SKM-1 treated with dmso at 0.1 percent for 144 hours (cell line): ENCODE measurements around the gene SAMD4A.
A peak's percentile ranks its signal among the peaks of the same experiment; 100 is the strongest.
"Not testable (repeated sequence)": the region's sequence is repeated elsewhere in the genome, so short reads cannot be mapped to it uniquely, and the experiment has no call there.

ENCODE experiments used
- DNase-seq: peaks from one replicate; lab custom pipeline; 2025; ENCODE audit not compliant: unreplicated experiment; lab: John Stamatoyannopoulos, UW

Gene SAMD4A

DNA sequence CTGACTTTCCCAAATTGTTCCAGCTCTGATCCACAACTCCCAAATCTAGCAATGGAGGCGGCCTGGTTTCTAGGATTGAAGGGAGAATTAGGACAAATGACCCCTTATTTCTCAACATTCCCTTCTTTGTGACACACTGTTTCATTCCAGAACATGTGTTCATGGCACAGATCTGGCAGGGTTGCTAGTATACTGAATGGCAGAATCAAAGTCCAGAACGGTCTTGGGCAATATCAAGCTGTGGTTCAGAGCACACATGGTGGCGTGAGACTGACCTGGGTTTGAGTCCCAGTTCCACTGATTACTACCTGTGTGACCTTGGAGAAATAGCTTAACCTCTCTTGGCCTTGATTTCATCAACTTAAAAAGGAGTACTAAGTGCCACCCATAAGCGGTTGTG lies 152.5 kb downstream of the SAMD4A start:
- no peak for DNase-seq

DNA sequence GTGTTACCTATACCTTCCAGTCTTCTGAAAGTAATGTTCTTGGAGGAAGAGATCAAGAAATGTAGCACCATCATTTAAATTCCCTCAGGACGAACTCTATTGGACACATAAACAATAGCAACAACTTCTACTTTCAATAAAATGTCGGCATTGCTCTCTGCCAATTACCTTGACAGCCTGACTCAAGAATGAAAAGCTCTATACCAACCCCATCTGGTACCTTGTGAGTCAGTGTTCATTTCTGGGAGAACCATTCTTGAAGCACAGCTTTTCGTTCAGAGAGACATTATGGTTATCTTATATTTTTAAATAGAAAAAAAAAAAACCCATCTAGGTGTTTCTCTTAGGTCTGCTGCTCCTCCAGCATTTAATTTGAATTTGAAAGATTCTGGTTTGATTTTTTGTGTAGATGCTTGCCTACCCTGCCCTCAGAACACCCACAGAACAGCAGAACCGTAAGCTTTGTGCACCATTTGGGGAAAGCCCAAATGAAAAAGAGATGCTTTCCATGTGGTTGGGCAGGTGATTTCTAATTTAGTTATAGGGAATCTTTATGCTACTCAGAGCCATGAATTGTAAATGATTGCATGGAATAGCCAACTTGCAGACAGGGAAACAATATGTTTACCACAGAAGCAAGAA lies 156.0 kb downstream of the SAMD4A start:
- DNase-seq = no peak

GRCh38 chr14:54724123-54724522 lies 157.2 kb downstream of the SAMD4A start:
- DNase-seq = no peak

DNA sequence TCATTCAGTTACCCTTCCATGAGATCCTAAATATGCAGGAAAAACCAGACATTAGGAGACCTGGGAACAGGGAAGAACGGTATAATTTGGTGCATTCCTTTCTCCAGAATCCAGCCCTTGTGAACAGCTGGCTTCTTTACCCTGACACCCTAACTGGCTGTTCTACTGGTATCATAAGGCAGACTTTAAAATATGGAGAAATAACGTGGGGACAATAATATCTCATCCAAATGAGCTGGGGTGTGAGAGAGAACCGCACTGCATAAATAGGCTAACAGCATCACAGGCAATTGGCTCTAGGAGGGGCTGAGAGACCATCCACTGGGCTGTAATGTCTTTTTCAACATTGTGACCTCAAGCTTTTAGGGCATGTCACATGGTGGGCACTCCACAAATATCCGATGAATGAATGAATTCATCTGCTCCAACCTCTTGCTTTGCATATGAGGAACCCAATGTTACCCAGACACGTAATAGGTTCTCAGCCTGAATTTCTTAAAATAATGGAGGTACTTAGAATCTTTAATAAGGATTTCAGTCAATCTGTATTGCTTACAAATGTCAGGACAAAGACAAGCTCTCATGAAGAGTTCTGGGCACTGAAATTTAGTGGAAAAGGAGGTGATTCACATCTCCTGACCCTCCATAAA lies 157.9 kb downstream of the SAMD4A start:
- DNase-seq = no peak

DNA sequence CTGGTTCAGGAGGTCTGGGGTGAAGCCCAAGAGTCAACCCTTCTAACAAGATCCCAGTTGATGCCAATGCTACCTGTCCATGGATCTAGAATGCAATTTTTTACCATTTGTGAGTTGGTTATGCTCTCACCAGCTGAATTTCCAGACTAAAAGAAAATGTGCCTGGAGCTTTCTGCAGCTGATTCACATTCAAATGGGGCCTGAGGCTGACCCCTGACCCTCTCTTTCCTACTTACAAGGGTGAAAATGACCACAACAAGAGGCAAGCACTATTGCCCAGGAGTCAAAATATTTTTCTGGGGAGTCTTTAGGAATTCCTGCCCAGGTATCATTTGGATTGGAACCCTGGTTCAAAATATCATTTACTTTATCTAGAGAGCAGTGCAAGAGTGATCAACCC lies 159.1 kb downstream of the SAMD4A start:
- no peak for DNase-seq

GRCh38 chr14:54727929-54728328 lies 161.0 kb downstream of the SAMD4A start:
- no peak for DNase-seq

GRCh38 chr14:54728700-54729527 lies 162.0 kb downstream of the SAMD4A start:
- no peak for DNase-seq

DNA sequence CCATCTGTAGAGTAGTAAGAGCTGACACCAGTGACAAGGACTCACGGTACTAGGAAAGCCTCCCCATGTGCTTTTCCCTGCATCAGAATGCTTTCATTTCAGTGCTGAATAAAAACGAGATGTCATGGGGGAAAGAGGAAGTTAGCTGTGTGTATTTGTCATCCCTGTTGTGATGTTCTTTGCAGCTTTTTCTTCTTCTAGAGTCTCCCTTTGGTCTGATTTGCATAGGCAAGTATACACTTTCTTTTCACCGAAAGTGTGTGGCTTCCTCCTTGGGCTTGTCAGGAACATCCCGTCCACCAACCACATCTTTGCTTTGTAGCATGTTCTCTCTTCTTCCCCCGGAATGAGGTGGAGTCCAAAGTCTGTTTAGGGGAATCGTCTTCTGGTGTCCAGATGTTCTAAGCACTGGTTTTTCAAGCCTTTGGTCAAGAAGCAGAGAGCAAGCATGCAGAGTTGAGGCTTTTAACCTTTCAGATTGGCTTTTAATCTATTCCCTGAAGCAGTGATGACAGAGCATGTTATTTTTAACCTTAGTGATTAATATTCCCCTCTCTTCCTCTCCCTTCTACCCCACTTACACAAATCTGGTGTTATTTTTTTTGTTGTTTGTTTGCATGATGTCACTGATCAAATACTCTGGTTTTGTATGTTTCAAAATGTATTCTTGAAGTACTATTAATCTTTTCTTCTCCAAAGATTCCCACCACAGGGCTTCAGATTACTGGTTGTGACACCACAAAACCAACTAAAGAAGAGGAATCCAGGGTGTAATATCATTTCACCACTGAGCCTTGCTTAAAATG lies 163.4 kb downstream of the SAMD4A start:
- peak; percentile 3 for DNase-seq

GRCh38 chr14:54734966-54735365 lies 168.0 kb downstream of the SAMD4A start:
- no peak for DNase-seq

DNA sequence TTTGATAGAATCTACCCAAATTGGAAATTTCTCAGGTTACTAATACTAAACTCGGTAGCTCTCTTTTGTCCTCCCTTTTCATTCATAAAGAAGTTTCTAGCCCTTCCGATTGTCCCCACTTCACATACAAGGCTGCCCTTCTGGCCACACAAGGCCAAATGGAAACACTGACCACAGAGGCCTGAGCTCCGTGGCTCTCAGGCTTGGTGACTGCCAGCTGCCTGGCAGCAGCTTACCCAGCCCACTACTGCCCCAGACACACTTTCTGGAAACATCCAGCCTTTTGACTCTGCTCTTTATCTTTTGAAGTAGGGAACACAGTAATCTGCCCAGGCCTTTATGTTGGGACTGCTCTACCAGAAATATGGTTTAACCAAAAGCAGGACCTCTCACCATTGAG lies 168.5 kb downstream of the SAMD4A start:
- DNase-seq = no peak

- no peak for DNase-seq
Observed at GRCh38 chr14:54737132-54737711, 170.3 kb downstream of the SAMD4A start.

DNA sequence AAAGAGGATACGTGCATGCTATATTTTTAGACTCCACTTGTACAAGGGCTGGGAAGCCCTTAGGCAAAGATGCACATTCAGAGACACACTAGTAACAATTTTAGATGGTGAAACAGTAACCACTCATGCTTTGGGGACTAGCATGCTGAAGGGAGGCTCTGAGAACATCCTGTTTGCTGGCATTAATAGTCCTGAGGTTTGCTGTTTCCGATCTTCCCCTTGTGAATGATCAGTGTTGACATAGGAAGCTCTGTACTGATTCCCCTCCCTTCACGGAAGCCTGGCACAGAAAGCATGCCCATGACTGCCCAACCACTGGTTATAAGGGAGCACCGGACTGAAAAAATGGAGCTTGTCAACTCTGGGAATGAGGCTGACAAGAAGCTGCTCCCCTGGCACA lies 171.1 kb downstream of the SAMD4A start:
- no peak for DNase-seq

DNA sequence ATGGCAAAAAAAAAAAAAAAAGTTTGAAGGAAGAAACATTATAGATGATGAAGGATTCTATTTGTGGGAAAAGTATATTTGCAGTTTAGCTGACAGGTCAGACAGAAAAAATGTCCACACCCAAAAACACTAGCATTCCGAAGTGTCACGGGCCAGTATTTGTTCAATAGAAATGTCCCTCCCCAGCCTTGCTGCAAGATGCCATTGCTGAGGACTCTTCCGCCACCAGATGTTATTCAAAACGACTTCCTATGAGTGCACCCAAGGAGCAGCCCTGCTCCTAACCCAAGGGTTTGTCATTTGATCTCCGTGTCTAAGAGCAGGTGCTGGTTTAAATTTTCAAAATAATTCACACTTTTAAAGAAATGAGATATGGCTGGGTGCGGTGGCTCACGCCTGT lies 172.6 kb downstream of the SAMD4A start:
- no peak for DNase-seq

DNA sequence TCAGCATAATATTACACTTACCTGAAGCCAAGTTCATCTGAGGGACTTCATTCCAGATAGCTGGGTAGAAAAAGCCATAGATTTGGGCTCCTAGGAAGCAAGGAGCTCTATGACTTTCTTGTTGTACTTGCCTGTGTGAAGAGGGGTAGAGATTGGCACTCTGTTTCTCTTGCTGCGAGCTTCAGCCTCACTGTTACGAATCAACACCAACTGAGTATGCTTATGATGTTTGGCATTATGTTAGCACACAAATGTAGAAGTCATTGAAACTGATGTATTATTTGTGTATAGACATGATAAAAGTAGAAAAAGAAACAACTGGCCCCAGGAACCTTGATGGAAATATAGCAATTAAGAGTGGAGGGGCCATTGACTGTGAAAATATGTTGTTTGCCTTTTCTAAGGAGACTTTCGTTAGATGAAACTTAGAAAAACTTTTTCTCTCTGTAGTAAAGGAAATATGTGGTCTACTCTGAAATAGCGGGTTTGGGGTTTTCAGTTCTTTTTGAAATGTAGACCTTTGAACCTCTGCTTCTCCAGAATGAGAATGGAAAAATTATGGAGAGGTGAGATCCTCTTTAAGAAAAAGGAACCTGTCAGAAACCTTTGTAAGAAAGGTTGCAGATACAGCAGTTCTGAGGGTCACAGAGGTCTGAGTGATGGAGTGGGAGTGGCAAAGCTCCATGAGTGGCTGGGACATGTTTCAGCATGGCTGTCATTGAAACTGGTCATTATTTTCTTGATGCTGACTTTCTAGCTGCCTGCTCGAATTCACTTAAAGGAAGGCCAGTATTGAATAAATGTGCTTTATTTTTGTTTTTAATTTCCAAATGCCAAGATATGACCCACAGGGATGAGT lies 175.8 kb downstream of the SAMD4A start:
- DNase-seq = no peak

- no peak for DNase-seq
Observed at GRCh38 chr14:54743382-54743781, 176.5 kb downstream of the SAMD4A start.

GRCh38 chr14:54746019-54746418 lies 179.1 kb downstream of the SAMD4A start:
- DNase-seq = no peak

DNA sequence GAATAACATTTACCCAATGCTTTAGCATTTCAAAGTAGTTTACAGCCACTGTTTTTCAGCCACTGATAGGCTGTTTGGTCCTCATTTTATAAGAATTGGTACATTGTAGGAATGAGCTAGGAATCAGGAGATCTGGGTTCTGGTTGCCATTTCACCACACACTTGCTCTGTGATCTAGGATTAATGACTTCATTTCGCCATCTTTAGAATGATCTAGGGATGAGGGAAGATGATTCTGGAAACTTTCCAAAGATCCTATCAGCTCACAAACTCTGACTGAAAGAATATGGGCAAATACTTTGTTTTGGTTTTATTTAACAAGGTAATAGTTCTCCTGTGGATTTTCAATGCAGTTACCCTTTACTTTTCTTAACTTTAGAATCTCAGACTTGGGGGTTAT lies 180.7 kb downstream of the SAMD4A start:
- no peak for DNase-seq

DNA sequence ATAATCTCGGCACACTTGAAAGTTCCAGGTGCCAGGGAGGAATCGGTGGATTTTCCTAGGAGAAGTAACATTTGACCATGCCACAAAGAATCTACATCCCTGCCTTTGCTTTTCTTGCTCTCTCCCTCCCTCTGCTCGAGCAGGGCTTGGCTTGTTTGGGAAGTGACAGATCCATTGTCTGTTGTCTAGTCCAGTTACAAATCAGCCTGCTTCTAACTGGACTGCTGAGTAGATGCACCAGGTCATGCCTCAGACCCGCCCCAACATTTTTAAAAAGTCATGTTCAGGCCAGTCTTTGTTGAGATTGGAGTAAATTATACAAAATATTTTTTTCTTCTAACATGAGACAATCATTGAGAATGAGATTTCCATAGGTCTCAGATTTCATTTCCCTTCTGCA lies 182.3 kb downstream of the SAMD4A start:
- DNase-seq = no peak

- DNase-seq = no peak
Observed at GRCh38 chr14:54749727-54750126, 182.8 kb downstream of the SAMD4A start.

GRCh38 chr14:54752611-54753010 lies 185.7 kb downstream of the SAMD4A start:
- DNase-seq = not testable (repeated sequence)
